ENCODE data around the gene C1QL4. TPM values are rescaled to one million over a fixed set of nuclear protein-coding genes. Genes with fewer than 3 reads are reported as not detected.
"Not testable (repeated sequence)": the region's sequence is repeated elsewhere in the genome, so short reads cannot be mapped to it uniquely, and the experiment has no call there.

C1QL4 gene
- total RNA-seq, 1 donor from 2014 or later: not detected

- not testable (repeated sequence) for DNase-seq
These were observed 3.2 kb downstream of the C1QL4 start for GRCh38 chr12:49333778-49334177.

- peak; percentile 24 for DNase-seq
These were observed 4.1 kb downstream of the C1QL4 start for GRCh38 chr12:49332891-49333371.

GRCh38 chr12:49332441-49332861 is 4.5 kb downstream of the C1QL4 start:
- DNase-seq: peak; percentile 39

GRCh38 chr12:49331380-49332222 is 5.4 kb downstream of the C1QL4 start:
- peak; percentile 83 for DNase-seq

- no peak for DNase-seq
These were observed 6.2 kb downstream of the C1QL4 start for GRCh38 chr12:49330631-49331379.

- no peak for DNase-seq
These were observed 6.9 kb downstream of the C1QL4 start for GRCh38 chr12:49330032-49330619.

GRCh38 chr12:49328816-49329215 is 8.2 kb downstream of the C1QL4 start:
- no peak for DNase-seq

- DNase-seq: no peak
These were observed 9.1 kb downstream of the C1QL4 start for GRCh38 chr12:49327887-49328286.

- DNase-seq: no peak
These were observed 9.6 kb downstream of the C1QL4 start for GRCh38 chr12:49327368-49327767.

- no peak for DNase-seq
These were observed 11.4 kb downstream of the C1QL4 start for GRCh38 chr12:49325606-49326005.

- no peak for DNase-seq
These were observed 13.4 kb downstream of the C1QL4 start for GRCh38 chr12:49323524-49324097.

GRCh38 chr12:49322708-49323523 is 14.1 kb downstream of the C1QL4 start, which contains the start of gene TROAP:
TROAP (plus strand) TSS chr12:49323255; CDS start chr12:49323609, 354 bp downstream.
- DNase-seq: peak; percentile 100

- no peak for DNase-seq
These were observed 14.7 kb downstream of the C1QL4 start for GRCh38 chr12:49322367-49322707.

- not testable (repeated sequence) for DNase-seq
These were observed 16.4 kb downstream of the C1QL4 start for GRCh38 chr12:49320411-49321103.

- DNase-seq: not testable (repeated sequence)
These were observed 19.9 kb downstream of the C1QL4 start for GRCh38 chr12:49317118-49317517.

- no peak for DNase-seq
These were observed 22.2 kb downstream of the C1QL4 start for GRCh38 chr12:49314811-49315210.

GRCh38 chr12:49310451-49311000 is 26.5 kb downstream of the C1QL4 start:
- DNase-seq: not testable (repeated sequence)

GRCh38 chr12:49309386-49309785 is 27.6 kb downstream of the C1QL4 start:
- no peak for DNase-seq

- no peak for DNase-seq
These were observed 31.1 kb downstream of the C1QL4 start for GRCh38 chr12:49305762-49306510.

GRCh38 chr12:49304161-49304560 is 32.8 kb downstream of the C1QL4 start:
- DNase-seq: peak; percentile 77
